Left ventricle myocardium superior (tissue), 1 donor: ENCODE data around the gene NRCAM. TPM values are rescaled to one million over a fixed set of nuclear protein-coding genes. Genes with fewer than 3 reads are reported as not detected.

Source experiments
- ATAC-seq: fragments of 200-7000 bp; cut with Tn5 transposase; one replicate; pipeline ENCODE4 v1.9.1; 2020; ENCODE audit warnings: mild to moderate bottlenecking, moderate library complexity
- DNase-seq: peaks from one replicate; pipeline ENCODE4 v3.0.0-alpha.2; 2020
- intact Hi-C: fragments of 100-400 bp; cut with micrococcal nuclease; formaldehyde crosslinking; loops from one replicate; pipeline ENCODE4 v1.11.0; 2022
- total RNA-seq: library from RNA; stranded (reverse); fragmentation: NEBNext Ultra II Directional; extraction: Animal tissue kit (Norgen Biotek cat#: 25700); gene quantifications from one replicate; pipeline ENCODE4 v1.2.1, GENCODE V29; 2021
- donor health status: DM: no; HTN: yes; CAD: no; lungs with severe emphysema.

Gene NRCAM
- total RNA-seq, 1 donor from 2014 or later, result 0.62 TPM

DNA sequence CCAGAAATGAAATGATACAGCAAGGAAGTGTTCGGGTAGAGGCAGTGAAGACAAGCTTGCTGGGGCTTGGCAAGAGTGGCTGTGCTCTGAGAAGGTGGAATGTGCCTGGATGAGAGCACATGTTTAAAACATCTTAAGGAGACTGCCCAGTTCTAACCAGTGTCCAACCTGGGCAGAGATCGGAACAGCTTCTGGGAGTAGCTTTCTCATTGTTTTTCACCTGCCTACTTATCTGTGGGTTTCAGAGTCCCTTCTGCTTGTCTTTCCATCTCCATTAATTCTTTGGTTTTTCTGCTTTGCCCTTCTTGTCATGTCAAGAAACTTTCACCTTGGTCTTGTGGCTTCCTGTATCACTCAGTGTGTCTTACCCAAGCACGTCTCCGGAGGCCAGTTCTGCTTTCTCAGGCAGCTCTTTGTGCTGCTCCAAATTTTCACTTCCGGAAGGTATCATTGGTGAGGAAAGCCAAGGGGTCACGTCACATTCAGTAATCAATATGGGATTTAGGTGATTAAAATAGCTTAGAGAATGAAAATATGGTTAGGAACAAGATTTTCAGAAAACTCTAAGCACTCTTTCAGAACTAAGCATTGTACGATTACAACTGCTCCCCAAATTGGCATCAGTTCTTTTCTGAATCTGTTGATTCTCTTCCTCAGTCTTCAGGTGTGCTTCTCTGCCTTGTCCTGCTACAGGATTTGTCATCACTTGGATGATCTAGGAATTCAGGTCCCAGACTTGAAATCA lies 320.6 kb downstream of the NRCAM start:
- intact Hi-C loops, result no loop called here
- no peak for DNase-seq
- ATAC-seq, result no peak

DNA sequence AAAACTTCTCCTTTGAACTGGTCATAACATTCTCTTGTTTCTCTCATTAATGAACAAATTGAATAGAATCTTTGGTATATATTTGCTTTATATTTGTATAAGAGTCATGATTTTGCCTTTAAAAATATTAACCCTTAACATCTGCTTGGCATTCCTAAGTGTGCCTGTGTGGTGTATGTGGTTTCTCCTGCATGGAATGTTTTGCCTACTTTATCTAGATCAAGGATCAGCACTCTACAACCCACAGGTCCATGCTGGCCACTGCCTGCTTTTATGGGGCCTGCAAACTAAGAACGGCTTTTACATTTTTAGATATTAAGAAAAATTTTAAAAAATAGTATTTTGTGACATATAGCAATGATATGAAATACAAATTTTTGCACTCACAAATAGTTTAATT lies 321.8 kb downstream of the NRCAM start:
- ATAC-seq (no peak), DNase-seq (no peak)
- intact Hi-C loops, result no loop called here

DNA sequence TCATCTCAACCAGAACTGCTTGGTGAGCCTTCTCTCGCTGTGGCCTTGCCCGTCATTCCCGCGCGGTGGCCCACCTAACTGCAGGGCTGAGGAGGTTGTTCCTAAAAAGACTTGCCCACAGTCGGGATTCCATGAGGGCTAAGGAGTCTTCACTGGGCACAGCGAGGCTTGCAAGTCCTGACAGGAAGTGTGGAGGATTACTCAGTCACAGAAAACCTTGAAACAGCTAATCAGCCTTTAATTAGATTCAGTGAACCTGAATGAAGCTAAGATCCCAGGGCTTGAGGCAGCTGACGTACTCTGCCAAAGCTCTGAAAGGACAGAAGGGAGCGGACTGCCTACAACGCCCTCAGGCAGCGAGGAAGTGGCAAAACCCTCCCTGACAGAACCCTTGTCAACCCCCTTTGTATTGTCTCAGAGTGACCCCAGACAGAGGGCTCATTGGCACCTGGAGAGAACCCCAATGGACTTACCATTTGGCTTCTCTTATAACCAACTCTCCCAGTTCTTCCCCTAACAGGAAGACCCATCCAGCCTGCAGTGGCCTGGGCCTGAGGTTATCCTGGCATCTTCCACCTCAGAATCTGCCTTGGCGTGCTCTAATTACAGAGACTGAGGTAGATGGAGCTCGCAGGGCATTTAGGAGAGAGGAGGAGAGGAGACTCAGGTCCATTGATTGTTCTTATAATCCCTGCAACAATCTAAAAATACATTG lies 323.5 kb downstream of the NRCAM start:
- intact Hi-C loops, result no loop called here
- ATAC-seq, result no peak

DNA sequence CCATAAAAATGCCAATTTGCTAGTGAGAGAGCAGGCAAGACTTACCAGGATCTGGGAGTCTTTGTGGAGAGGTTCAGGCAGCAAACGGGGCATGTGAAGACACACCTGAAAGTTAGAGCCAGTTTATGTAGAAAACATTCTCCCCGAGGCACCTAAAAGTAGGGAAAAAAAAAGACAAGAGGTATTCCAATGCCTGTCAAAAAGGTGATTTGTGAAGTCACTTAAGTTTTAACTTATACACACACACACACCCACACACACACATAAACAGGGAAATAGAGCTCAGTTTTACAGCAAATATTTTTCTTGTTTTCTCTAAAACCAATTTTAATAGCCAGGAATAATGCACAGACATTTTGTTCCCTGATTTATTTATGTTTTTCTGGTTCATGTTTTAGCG lies 326.0 kb downstream of the NRCAM start, which contains the start of gene LAMB4:
TSS of gene LAMB4 (minus strand) at position 101 of the 400 bp plus-strand sequence. CDS start 7,197 bp downstream, outside the sequence.
- intact Hi-C loops, result no loop called here
- no peak for ATAC-seq
- DNase-seq, result no peak

More for the DNA sequence above, 323.5 kb downstream of the NRCAM start:
- no peak for DNase-seq

GRCh38 chr7:108129018-108129965 lies 326.9 kb downstream of the NRCAM start:
- DNase-seq (no peak), ATAC-seq (no peak)
- intact Hi-C loops, result no loop called here

GRCh38 chr7:108128514-108128913 lies 327.7 kb downstream of the NRCAM start:
- ATAC-seq, result no peak
- no peak for DNase-seq
- intact Hi-C loops, result no loop called here

- ATAC-seq, result no peak
- no peak for DNase-seq
- intact Hi-C loops, result no loop called here
Observed at GRCh38 chr7:108127461-108127860, 328.8 kb downstream of the NRCAM start.

DNA sequence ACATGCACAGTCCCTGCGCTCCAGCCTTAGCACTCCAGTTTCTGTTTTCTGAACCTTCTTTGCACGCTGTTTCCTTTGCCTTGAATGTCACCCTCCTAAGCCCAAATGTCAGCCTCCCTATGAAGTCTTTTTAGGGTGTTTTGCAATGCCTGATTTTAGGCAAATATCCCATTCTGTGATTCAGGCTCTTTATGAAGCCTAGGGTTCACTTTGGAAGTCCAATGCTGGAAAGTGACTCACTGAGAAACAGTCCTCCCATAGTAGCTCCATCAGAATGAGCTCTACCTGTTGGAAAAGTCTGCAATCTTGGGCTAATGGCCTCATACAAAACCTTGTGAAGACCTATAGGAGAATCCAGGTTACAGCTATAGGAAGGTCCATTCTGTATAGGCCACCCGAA lies 331.4 kb downstream of the NRCAM start:
- DNase-seq (no peak), ATAC-seq (no peak)
- intact Hi-C loops, result no loop called here

DNA sequence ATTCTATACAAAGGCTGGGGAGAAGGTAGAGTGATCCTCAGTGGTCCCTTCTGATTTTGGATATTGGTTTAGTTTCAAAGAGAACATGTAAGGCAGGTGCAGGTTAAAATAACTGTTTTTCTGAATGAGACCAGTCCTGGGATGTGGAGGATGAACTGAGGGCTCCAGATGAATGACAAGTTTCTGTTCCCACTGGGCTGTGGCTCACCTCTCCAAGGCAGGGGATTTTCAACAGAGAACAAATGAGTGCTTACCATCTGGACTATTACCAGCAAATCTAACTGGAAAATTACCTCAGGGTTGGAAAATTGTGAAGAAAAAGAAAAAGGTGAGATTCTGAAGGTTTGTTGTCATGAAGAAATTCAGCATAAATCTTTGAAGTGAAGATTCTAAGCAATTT lies 334.1 kb downstream of the NRCAM start:
- ATAC-seq (no peak), DNase-seq (no peak)
- intact Hi-C loops, result no loop called here

- ATAC-seq, result no peak
- DNase-seq, result no peak
- intact Hi-C loops, result no loop called here
Observed at GRCh38 chr7:108120933-108121332, 335.3 kb downstream of the NRCAM start.

DNA sequence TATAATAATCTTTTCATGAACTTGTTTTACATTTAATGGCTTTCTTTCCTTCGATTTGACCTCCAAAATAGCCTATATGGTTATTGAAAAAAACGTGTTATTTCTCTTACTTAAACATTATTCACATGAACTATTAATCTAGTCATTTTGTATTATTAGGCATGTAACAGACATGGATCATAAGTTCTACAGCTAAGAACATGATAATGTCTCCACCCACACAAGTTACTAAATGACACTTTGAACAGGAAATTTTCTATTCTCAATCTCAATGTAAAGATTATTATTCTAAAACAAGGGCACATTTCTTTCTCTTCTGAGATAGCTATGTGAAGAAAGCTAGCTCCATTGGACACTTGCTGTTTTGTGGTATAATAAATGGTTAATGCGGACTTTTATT lies 336.0 kb downstream of the NRCAM start:
- ATAC-seq (no peak), DNase-seq (no peak)
- intact Hi-C loops, result no loop called here

DNA sequence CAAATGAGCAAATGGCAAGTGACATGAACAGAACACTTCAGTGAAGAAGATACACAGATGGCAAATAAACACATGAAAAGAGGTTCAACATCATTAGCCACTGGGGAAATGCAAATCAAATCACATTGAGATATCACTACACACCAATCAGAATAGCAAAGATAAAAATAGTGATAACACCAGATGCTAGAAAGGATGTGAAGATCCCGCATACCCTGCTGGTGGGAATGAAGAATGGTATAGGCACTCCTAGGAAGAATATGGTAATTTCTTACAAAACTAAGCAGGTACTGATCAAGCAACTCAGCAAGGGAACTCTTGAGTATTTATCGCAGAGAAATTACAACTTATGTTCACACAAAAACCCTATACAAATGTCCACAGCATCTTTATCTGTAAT lies 337.3 kb downstream of the NRCAM start:
- no peak for ATAC-seq
- intact Hi-C loops, result no loop called here
- no peak for DNase-seq

- DNase-seq (no peak), ATAC-seq (peak; percentile 53)
- intact Hi-C loops, result no loop called here
Observed at GRCh38 chr7:108114117-108114841, 342.0 kb downstream of the NRCAM start.

GRCh38 chr7:108112683-108113082 lies 343.6 kb downstream of the NRCAM start:
- DNase-seq, result no peak
- intact Hi-C loops, result no loop called here
- no peak for ATAC-seq

DNA sequence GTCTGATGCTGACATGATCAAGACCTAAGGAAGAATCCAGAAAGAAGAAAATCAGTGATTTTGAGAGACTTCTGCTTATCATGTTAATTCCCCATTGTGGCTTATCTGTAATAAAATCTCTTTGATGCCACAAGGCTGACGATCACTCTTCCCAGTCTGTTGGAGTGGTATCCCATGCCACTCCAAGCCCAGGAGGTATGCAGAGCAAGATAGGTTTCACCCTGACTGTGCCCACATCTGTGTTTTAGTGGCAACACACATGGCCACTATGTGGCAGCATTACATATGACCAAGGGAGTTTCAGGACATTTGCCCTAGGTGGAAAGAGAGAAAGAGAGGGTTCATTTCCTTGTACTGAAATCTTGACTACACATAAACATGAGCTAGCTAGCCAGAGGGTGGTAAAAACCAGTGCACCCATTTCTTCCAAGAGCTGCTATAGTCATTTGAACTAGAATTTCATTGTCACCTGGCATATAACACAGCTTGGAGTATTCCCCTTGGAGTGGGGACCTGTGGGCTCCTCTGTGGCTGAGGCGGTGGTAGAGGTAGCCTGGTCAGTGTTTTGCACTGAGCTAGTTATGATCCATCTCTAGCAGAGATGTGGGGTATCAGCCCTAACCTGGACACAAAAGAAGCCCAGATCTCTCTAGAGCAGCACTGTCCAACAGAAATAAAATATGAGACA lies 346.9 kb downstream of the NRCAM start:
- intact Hi-C loops, result no loop called here
- DNase-seq (no peak), ATAC-seq (no peak)

DNA sequence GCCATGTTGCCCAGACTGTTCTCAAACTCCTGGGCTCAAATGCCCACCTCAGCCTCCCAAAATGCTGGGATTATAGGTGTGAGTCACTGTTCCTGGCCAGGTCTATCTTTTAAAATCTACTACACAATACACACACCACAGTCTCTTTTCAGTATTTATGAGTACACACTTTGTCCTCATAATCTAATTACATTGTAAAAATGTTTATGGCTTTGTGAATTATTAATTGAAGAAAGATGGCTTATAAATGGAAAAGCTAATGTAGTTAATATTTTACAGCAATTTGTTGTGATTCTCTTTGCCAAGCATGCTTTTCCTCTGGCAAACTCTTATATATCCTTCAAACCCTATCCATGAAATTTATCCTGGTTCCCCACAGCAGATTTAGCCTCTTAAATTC lies 348.1 kb downstream of the NRCAM start:
- ATAC-seq (no peak), DNase-seq (no peak)
- intact Hi-C loops, result no loop called here

DNA sequence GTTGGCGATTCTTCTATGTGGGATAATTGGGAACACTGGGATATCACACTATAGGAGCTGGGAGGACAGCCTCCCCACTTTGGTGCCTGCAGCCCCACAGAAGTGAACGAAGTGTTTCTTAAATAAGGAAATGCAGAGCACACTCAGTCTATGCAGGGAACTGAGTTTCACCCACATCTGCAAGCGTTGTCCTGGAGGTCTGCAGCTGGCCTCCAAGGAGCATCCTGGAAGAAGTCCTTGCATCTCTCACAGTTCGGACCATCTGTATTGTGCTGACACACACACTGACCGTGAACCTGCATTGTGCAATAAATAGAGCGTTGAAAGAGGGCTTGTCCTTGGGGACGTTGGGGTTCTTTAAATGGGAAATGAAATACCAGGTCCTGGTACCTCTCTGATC lies 351.9 kb downstream of the NRCAM start:
- peak; percentile 47 for DNase-seq
- intact Hi-C loops, result no loop called here

DNA sequence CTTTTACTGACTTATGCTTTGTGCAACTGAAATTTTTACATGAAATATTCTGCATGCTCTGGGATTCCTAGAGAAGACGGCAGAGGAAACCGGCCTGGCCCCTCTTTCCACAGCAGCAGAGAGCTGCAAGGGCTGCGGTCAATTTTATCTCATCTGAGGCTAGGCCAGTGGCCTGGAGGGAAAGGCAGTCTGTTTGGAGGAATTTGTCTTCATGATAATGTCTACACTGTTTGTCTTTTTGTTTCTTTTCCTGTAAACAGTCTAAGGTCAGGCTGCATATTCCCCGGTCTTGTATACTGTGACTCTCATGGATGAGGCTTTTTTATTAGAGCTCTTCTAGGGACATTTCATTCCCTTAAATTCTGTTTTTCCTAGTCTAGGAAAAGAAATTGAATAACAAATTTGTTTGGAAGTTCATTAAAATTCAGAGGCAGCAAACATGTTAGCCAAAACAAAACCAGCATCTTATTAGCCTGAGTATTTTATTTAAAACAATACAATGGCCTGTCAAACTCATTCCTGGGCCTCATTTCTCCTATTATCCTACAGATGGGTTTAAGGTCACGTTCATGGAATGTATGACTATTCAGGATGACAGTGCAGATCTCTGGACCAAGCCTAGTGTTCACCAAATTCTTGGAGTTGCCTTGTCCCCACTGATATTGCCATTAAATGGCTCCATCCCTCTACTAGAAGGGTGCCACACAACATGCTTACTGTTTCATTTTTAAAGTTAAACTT lies 352.5 kb downstream of the NRCAM start:
- DNase-seq (no peak), ATAC-seq (peak; percentile 59)
- intact Hi-C loops, result no loop called here

More for the DNA sequence above, 351.9 kb downstream of the NRCAM start:
- ATAC-seq, result peak; percentile 94
